ENCODE measurements around the gene AHNAK. TPM values are rescaled to one million over a fixed set of nuclear protein-coding genes. Genes with fewer than 3 reads are reported as not detected.

Gene AHNAK
- total RNA-seq, 2 experiments from 2014 or later = 0.21 to 0.28 TPM

DNA sequence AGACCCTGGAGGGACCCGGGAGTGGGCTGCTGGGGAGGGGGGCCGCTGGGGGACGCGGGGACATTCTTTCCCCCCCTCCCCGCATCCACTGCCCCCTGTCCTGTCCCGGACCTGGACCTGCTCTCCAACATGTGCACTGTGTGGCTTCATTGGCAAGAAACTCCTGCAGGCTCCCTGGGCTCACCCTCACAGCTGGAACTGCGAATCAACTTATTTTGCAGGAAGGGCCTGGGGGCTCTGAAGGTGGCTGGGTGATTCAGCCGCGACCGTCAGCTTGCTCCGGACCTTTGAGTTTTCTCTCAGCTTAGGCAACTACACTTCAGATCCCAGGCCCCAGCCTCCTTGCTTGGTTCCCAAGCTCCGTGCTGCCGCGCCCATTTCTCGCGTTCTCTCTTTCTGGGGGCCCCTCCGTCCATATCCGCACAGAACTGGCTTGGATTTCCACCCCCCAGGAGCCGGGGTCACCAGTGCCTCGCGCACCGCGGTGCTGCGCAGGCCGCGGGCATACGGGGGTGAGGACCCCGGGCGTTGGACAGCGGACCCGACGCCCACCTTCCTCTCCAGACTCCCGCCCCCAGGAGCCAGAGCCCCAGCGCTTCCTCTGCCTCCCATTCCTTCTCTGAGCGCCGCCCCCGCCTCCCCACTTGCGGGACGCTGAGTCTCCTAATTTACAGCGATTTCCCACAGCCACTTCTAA, 471 bp upstream of the AHNAK start:
- Histone ChIP-seq H3K4me1 (ENCODE audit: insufficient read depth, low read length, poor library complexity, severe bottlenecking) (peaks cover 15% of the 10 kb centered on the region), H4K20me1 (ENCODE audit: insufficient read depth, low read length) (no peaks in the 10 kb centered on the region), H3K9me2 (ENCODE audit: insufficient read depth, low read length) (no peaks in the 10 kb centered on the region), H3K36me3 (ENCODE audit: insufficient read depth, low read length) (no peaks in the 10 kb centered on the region), H2AFZ (ENCODE audit: low read length) (no peak overlapping the region), H3K4me2 (ENCODE audit: low read length) (no peak overlapping the region), H3K79me2 (ENCODE audit: insufficient read depth, low read depth, low read length) (no peaks in the 10 kb centered on the region), H3K9me3 (ENCODE audit: low read length) (no peaks in the 10 kb centered on the region), H3K27ac (ENCODE audit: low read depth, low read length, poor library complexity, severe bottlenecking) (no peak overlapping the region), H3K4me3 (ENCODE audit: low read depth, low read length, poor library complexity, severe bottlenecking) (no peak overlapping the region)
- TF ChIP-seq, protein P1, sequence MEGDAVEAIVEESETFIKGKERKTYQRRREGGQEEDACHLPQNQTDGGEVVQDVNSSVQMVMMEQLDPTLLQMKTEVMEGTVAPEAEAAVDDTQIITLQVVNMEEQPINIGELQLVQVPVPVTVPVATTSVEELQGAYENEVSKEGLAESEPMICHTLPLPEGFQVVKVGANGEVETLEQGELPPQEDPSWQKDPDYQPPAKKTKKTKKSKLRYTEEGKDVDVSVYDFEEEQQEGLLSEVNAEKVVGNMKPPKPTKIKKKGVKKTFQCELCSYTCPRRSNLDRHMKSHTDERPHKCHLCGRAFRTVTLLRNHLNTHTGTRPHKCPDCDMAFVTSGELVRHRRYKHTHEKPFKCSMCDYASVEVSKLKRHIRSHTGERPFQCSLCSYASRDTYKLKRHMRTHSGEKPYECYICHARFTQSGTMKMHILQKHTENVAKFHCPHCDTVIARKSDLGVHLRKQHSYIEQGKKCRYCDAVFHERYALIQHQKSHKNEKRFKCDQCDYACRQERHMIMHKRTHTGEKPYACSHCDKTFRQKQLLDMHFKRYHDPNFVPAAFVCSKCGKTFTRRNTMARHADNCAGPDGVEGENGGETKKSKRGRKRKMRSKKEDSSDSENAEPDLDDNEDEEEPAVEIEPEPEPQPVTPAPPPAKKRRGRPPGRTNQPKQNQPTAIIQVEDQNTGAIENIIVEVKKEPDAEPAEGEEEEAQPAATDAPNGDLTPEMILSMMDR (conservative IDR thresholded peaks at IDR 0.05; ENCODE audit: low read length) = no peak
- no peak for TF ChIP-seq EZH2phosphoT487 (IDR thresholded peaks at IDR 0.05; ENCODE audit: borderline replicate concordance, low read depth, low read length)
- ChIA-PET CTCF (ENCODE audit: unreplicated experiment) (no interaction called here), POLR2A (no interaction called here)
- BruUV-seq (replicated peaks) = no TSS peak
- no peak for DNase-seq (ENCODE audit: low spot score)
- intact Hi-C loops (cut with micrococcal nuclease; ENCODE audit: unreplicated experiment) = no loop called here

GRCh38 chr11:62545437-62546243, 966 bp downstream of the AHNAK start:
- TF ChIP-seq EZH2phosphoT487 (IDR thresholded peaks at IDR 0.05; ENCODE audit: borderline replicate concordance, low read depth, low read length) = no peak
- TF ChIP-seq, protein P1 (conservative IDR thresholded peaks at IDR 0.05; ENCODE audit: low read length) = no peak
- CTCF ChIA-PET (ENCODE audit: unreplicated experiment) = no interaction called here
- BruUV-seq (replicated peaks) = no TSS peak
- POLR2A ChIA-PET = interaction anchor here (0.5 kb wide), 1 partner anchor 326 kb away, joined by 3 read pairs; no protein-coding TSS in a partner anchor
- intact Hi-C loops (cut with micrococcal nuclease; ENCODE audit: unreplicated experiment) = no loop called here
- Histone ChIP-seq H3K27ac (ENCODE audit: low read depth, low read length, poor library complexity, severe bottlenecking) (no peak overlapping the region), H3K9me2 (ENCODE audit: insufficient read depth, low read length) (no peaks in the 10 kb centered on the region), H3K4me1 (ENCODE audit: insufficient read depth, low read length, poor library complexity, severe bottlenecking) (peaks cover 24% of the 10 kb centered on the region), H4K20me1 (ENCODE audit: insufficient read depth, low read length) (no peaks in the 10 kb centered on the region), H2AFZ (ENCODE audit: low read length) (no peak overlapping the region), H3K36me3 (ENCODE audit: insufficient read depth, low read length) (no peaks in the 10 kb centered on the region), H3K79me2 (ENCODE audit: insufficient read depth, low read depth, low read length) (no peaks in the 10 kb centered on the region), H3K9me3 (ENCODE audit: low read length) (no peaks in the 10 kb centered on the region), H3K4me2 (ENCODE audit: low read length) (no peak overlapping the region), H3K4me3 (ENCODE audit: low read depth, low read length, poor library complexity, severe bottlenecking) (no peak overlapping the region)
- no peak for DNase-seq (ENCODE audit: low spot score)

All from OCI-LY7 (cell line).